MM.1S (cell line): ENCODE data around the gene OR1F1.

ENCODE experiments used
- EZH2 ChIP-seq: fragments of 300-600 bp; sonication (generic); optimal IDR thresholded peaks from 2 replicates; pipeline ENCODE3; 2017; ENCODE audit warnings: low read depth, mild to moderate bottlenecking, antibody characterized with exemption, low read length, mixed read lengths
- EZH2phosphoT487 ChIP-seq: fragments of 300-600 bp; sonication (generic); IDR thresholded peaks from 2 replicates; pipeline ENCODE4 v1.6.1; 2018; ENCODE audit warnings: antibody characterized with exemption, low read length
- TF ChIP-seq, protein P1 (sequence below): fragments of 300-600 bp; sonication (generic); IDR thresholded peaks from 2 replicates; pipeline ENCODE4 v1.5.1; 2016; ENCODE audit warnings: antibody characterized with exemption, low read length, mixed read lengths

DNA sequence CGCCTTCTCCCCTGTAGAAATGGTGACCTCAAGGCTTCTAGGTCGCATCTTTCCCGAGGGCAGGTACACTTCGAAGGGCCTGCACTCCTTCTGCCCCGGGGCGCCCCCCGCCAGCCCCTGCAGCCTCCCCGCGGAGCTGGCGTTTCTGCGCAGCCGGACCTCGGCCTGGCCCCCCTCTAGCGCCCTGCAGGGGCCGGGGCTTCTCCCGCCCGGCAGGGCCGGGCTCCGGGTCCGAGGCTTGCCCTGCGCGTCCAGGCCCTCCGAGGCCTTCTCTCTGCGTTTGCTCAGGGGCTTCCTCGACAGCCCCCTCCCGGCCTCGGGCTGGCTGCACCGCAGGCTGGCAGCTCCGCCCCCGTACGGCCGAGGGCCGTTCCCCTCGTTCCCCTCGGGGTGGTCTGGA, 66.3 kb downstream of the OR1F1 start:
- TF ChIP-seq, protein P1, sequence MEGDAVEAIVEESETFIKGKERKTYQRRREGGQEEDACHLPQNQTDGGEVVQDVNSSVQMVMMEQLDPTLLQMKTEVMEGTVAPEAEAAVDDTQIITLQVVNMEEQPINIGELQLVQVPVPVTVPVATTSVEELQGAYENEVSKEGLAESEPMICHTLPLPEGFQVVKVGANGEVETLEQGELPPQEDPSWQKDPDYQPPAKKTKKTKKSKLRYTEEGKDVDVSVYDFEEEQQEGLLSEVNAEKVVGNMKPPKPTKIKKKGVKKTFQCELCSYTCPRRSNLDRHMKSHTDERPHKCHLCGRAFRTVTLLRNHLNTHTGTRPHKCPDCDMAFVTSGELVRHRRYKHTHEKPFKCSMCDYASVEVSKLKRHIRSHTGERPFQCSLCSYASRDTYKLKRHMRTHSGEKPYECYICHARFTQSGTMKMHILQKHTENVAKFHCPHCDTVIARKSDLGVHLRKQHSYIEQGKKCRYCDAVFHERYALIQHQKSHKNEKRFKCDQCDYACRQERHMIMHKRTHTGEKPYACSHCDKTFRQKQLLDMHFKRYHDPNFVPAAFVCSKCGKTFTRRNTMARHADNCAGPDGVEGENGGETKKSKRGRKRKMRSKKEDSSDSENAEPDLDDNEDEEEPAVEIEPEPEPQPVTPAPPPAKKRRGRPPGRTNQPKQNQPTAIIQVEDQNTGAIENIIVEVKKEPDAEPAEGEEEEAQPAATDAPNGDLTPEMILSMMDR: no peak
- TF ChIP-seq EZH2: no peak
- no peak for TF ChIP-seq EZH2phosphoT487
